ENCODE results near the gene PLPPR3. TPM values are rescaled to one million over a fixed set of nuclear protein-coding genes. Genes with fewer than 3 reads are reported as not detected.

Gene PLPPR3
- total RNA-seq, 1 experiment from 2014 or later: 0.81 TPM

DNA sequence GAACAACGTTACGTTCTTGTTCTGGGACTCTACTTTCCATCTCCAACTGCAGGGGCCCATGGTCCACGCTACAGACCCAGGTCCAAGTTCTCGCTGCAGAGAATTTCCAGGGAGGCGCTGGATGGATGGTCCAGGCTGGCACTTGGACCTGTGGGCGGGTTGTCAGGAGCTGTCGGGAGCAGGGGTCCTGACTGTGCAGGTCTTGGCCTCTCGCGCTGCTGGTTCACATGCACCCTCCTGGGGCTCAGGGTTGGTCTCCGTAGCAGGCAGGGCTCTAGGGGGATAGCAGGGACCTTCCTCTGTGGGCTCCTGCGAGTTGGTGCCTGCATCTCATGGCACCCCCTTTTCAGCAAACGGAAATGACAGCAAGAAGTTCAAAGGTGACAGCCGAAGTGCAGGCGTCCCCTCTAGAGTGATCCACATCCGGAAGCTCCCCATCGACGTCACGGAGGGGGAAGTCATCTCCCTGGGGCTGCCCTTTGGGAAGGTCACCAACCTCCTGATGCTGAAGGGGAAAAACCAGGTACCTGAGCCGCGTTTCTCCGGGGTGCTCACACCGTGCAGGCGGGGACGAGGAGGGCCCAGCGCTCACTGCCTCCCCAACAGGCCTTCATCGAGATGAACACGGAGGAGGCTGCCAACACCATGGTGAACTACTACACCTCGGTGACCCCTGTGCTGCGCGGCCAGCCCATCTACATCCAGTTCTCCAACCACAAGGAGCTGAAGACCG, 17.9 kb downstream of the PLPPR3 start:
- no peaks in the 10 kb centered on the region for H3K9me3 ChIP-seq (ENCODE audit: insufficient read depth, low read depth)
- no peak for TF ChIP-seq EZH2 (IDR thresholded peaks at IDR 0.05; ENCODE audit: low read depth)
- TF ChIP-seq, protein P1, sequence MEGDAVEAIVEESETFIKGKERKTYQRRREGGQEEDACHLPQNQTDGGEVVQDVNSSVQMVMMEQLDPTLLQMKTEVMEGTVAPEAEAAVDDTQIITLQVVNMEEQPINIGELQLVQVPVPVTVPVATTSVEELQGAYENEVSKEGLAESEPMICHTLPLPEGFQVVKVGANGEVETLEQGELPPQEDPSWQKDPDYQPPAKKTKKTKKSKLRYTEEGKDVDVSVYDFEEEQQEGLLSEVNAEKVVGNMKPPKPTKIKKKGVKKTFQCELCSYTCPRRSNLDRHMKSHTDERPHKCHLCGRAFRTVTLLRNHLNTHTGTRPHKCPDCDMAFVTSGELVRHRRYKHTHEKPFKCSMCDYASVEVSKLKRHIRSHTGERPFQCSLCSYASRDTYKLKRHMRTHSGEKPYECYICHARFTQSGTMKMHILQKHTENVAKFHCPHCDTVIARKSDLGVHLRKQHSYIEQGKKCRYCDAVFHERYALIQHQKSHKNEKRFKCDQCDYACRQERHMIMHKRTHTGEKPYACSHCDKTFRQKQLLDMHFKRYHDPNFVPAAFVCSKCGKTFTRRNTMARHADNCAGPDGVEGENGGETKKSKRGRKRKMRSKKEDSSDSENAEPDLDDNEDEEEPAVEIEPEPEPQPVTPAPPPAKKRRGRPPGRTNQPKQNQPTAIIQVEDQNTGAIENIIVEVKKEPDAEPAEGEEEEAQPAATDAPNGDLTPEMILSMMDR (conservative IDR thresholded peaks at IDR 0.05): no peak
- peaks cover 94% of the 10 kb centered on the region for H3K79me2 ChIP-seq (ENCODE audit: low read depth)
- no TSS peak for BruUV-seq (replicated peaks)
- ChIA-PET POLR2A (ENCODE audit: unreplicated experiment) (no interaction called here), CTCF (no interaction called here)
- DNase-seq: no peak
- intact Hi-C loops (cut with micrococcal nuclease; ENCODE audit: unreplicated experiment): no loop called here
- H4K20me1 ChIP-seq (ENCODE audit: insufficient read depth): peaks cover 99% of the 10 kb centered on the region
- H3K4me2 ChIP-seq: no peak overlapping the region
- no peak overlapping the region for H3K27ac ChIP-seq
- no peaks in the 10 kb centered on the region for H3K9me2 ChIP-seq (ENCODE audit: insufficient read depth)
- H3K36me3 ChIP-seq (ENCODE audit: low read depth): peaks cover 38% of the 10 kb centered on the region
- H3K4me3 ChIP-seq: no peak overlapping the region
- H3K27me3 ChIP-seq (ENCODE audit: insufficient read depth, low read depth): no peaks in the 10 kb centered on the region
- peaks cover 23% of the 10 kb centered on the region for H3K4me1 ChIP-seq (replicated peaks; ENCODE audit: insufficient read depth)
- H3F3A ChIP-seq (ENCODE audit: insufficient read depth, low read depth): peaks cover 51% of the 10 kb centered on the region
- H2AFZ ChIP-seq: no peak overlapping the region

DNA sequence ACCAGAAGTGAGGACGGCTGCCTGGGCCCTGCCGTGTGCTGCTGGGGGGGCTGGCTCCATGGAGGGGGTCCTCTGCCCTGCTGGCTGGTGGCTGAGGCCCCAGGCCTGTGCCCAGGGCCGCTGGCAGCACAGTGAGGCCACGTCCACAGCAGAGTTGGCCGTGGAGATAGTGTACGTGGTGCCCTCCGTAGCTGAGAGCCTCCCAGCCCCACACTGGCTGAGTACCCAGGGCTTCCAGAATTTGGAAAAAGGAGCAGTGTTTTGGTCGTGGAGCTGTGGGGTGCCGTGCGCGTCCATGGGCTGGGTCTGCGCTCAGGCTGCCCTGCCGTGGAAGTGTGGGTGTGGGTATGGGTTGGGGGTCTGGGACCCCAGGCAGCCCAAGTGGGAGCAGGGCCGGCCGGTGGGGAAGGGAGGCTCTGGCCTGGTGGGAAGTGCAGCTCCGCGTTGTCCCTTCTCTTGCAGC, 18.6 kb downstream of the PLPPR3 start:
- H3K4me2 ChIP-seq: no peak overlapping the region
- intact Hi-C loops (cut with micrococcal nuclease; ENCODE audit: unreplicated experiment): no loop called here
- no peaks in the 10 kb centered on the region for H3K27me3 ChIP-seq (ENCODE audit: insufficient read depth, low read depth)
- no peak for TF ChIP-seq EZH2 (IDR thresholded peaks at IDR 0.05; ENCODE audit: low read depth)
- TF ChIP-seq, protein P1 (conservative IDR thresholded peaks at IDR 0.05): no peak
- CTCF ChIA-PET: no interaction called here
- no peaks in the 10 kb centered on the region for H3K9me2 ChIP-seq (ENCODE audit: insufficient read depth)
- H3K9me3 ChIP-seq (ENCODE audit: insufficient read depth, low read depth): no peaks in the 10 kb centered on the region
- peaks cover 95% of the 10 kb centered on the region for H3K79me2 ChIP-seq (ENCODE audit: low read depth)
- DNase-seq: no peak
- H3K4me3 ChIP-seq: no peak overlapping the region
- peaks cover 99% of the 10 kb centered on the region for H4K20me1 ChIP-seq (ENCODE audit: insufficient read depth)
- H2AFZ ChIP-seq: no peak overlapping the region
- H3K27ac ChIP-seq: no peak overlapping the region
- peaks cover 38% of the 10 kb centered on the region for H3K36me3 ChIP-seq (ENCODE audit: low read depth)
- H3F3A ChIP-seq (ENCODE audit: insufficient read depth, low read depth): peaks cover 53% of the 10 kb centered on the region
- BruUV-seq (replicated peaks): no TSS peak
- H3K4me1 ChIP-seq (replicated peaks; ENCODE audit: insufficient read depth): peaks cover 23% of the 10 kb centered on the region
- POLR2A ChIA-PET (ENCODE audit: unreplicated experiment): no interaction called here

DNA sequence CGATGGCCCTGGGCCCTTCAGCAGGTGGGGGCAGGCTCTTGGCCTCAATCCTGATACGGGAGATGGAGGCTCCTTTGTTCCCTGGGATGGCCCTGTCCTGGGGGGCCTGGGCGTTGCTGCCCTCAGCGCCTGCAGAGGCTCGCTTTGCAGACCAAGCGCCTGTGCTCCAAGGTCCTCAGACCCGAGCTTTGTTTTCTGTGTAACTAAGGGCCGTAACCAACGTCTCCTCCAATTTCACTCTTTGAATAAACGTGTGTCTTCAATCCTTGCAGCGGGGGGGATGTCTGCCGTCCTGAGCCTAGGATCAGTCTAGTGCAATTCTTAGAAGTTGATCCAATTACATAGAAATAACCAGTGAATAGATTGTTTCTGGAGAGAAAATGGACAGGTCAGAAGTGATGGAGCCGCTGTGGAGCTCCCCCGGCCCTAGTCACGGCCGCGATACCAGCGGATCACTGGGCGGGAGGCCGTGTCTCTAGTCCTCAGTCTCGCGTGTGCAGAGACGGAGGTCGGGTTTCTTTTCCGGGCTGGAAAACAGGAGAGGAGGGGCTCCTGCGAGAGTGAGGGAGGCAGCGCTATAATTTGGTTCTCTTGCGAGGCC, 19.2 kb downstream of the PLPPR3 start:
- CTCF ChIA-PET: no interaction called here
- Histone ChIP-seq H3K27me3 (ENCODE audit: insufficient read depth, low read depth) (no peaks in the 10 kb centered on the region), H3F3A (ENCODE audit: insufficient read depth, low read depth) (peaks cover 48% of the 10 kb centered on the region), H3K4me3 (no peak overlapping the region), H3K9me3 (ENCODE audit: insufficient read depth, low read depth) (no peaks in the 10 kb centered on the region), H4K20me1 (ENCODE audit: insufficient read depth) (peaks cover 96% of the 10 kb centered on the region), H3K36me3 (ENCODE audit: low read depth) (peaks cover 33% of the 10 kb centered on the region), H3K9me2 (ENCODE audit: insufficient read depth) (no peaks in the 10 kb centered on the region), H3K4me2 (no peak overlapping the region), H3K4me1 (replicated peaks; ENCODE audit: insufficient read depth) (peaks cover 23% of the 10 kb centered on the region), H3K79me2 (ENCODE audit: low read depth) (peaks cover 93% of the 10 kb centered on the region), H3K27ac (no peak overlapping the region), H2AFZ (no peak overlapping the region)
- TF ChIP-seq, protein P1 (conservative IDR thresholded peaks at IDR 0.05): no peak
- no peak for TF ChIP-seq EZH2 (IDR thresholded peaks at IDR 0.05; ENCODE audit: low read depth)
- POLR2A ChIA-PET (ENCODE audit: unreplicated experiment): no interaction called here
- intact Hi-C loops (cut with micrococcal nuclease; ENCODE audit: unreplicated experiment): no loop called here
- BruUV-seq (replicated peaks): no TSS peak
- no peak for DNase-seq
